Measurements from ENCODE around the gene UBXN4. TPM values are rescaled to one million over a fixed set of nuclear protein-coding genes. Genes with fewer than 3 reads are reported as not detected.

UBXN4 gene
- total and polyA plus RNA-seq, 2 donors (not counting 1 experiment from before 2014, with no cell fraction given): 41.7 to 113 TPM

GRCh38 chr2:135762022-135762421 lies 20.4 kb downstream of the UBXN4 start:
- TF ChIP-seq EZH2 (IDR thresholded peaks at IDR 0.05; ENCODE audit: borderline replicate concordance, insufficient read depth, low read depth, low read length, poor library complexity, severe bottlenecking) (no peak), CTCF (IDR thresholded peaks at IDR 0.05) (no peak)
- ChIA-PET CTCF (interaction anchor here (1.0 kb wide), 1 partner anchor 35 kb away, joined by 4 read pairs; no protein-coding TSS in a partner anchor), POLR2A (no interaction called here)
- no peaks in the 10 kb centered on the region for H3K27me3 ChIP-seq (replicated peaks in 1 of 4; ENCODE audit: control extremely low read depth in 1 of 4, control insufficient read depth in 3 of 4, insufficient read depth in 4 of 4, low read length in 3 of 4)
- H3K36me3 ChIP-seq (replicated peaks in 1 of 2; ENCODE audit: control extremely low read depth in 1 of 2, control insufficient read depth in 1 of 2, extremely low read depth in 1 of 2, insufficient read depth in 2 of 2, low read length in 1 of 2): peaks cover 2 to 69% of the 10 kb centered on the region in 2 experiments
- DNase-seq (no peak), ATAC-seq (ENCODE audit: low read depth) (no peak)
- no peak overlapping the region for H2AFZ ChIP-seq (ENCODE audit: insufficient read depth, low read depth, low read length, poor library complexity, severe bottlenecking)
- H3K4me3 ChIP-seq (ENCODE audit: control extremely low read depth in 1 of 5, extremely low read depth in 1 of 5, insufficient read depth in 1 of 5, low read depth in 2 of 5, low read length in 4 of 5): no peak overlapping the region
- no peaks in the 10 kb centered on the region for H4K20me1 ChIP-seq (ENCODE audit: control insufficient read depth, insufficient read depth, low read length, poor library complexity, severe bottlenecking)
- Mint-ChIP-seq H3K4me1 (no peaks in the 10 kb centered on the region), H3K27me3 (no peaks in the 10 kb centered on the region), H3K4me3 (no peak overlapping the region), H3K9me3 (ENCODE audit: insufficient read depth) (no peaks in the 10 kb centered on the region), H3K27ac (no peak overlapping the region)
- intact Hi-C loops (cut with micrococcal nuclease): no loop called here
- peaks cover under 1 to 6% (median 5%) of the 10 kb centered on the region in 3 donors for H3K9me3 ChIP-seq (ENCODE audit: control extremely low read depth in 1 of 3, control insufficient read depth in 2 of 3, insufficient read depth in 1 of 3, low read length in 2 of 3)
- H3K4me2 ChIP-seq (replicated peaks; ENCODE audit: low read depth, low read length, poor library complexity, severe bottlenecking): no peak overlapping the region
- no peak overlapping the region for H3K9ac ChIP-seq (ENCODE audit: low read length)
- H3K79me2 ChIP-seq (ENCODE audit: control insufficient read depth, insufficient read depth, low read length): peaks cover 17% of the 10 kb centered on the region
- no peak overlapping the region for H3K27ac ChIP-seq (ENCODE audit: low read length in 2 of 2)
- H3K4me1 ChIP-seq (ENCODE audit: control insufficient read depth in 2 of 2, insufficient read depth in 2 of 2, low read length in 2 of 2): no peaks in the 10 kb centered on the region

GRCh38 chr2:135762530-135762929 lies 20.9 kb downstream of the UBXN4 start:
- no peak for TF ChIP-seq EZH2 (IDR thresholded peaks at IDR 0.05; ENCODE audit: borderline replicate concordance, insufficient read depth, low read depth, low read length, poor library complexity, severe bottlenecking)
- TF ChIP-seq CTCF (IDR thresholded peaks at IDR 0.05): no peak
- no peaks in the 10 kb centered on the region for H3K4me1 Mint-ChIP-seq
- H4K20me1 ChIP-seq (ENCODE audit: control insufficient read depth, insufficient read depth, low read length, poor library complexity, severe bottlenecking): no peaks in the 10 kb centered on the region
- no peak overlapping the region for H3K4me2 ChIP-seq (replicated peaks; ENCODE audit: low read depth, low read length, poor library complexity, severe bottlenecking)
- CTCF ChIA-PET: interaction anchor here (1.0 kb wide), 1 partner anchor 35 kb away, joined by 4 read pairs; no protein-coding TSS in a partner anchor
- H3K4me3 Mint-ChIP-seq: no peak overlapping the region
- WGBS (ENCODE audit: insufficient coverage): no CpG with 5 or more reads among the region's 1 CpG
- no peak overlapping the region for H3K9ac ChIP-seq (ENCODE audit: low read length)
- intact Hi-C loops (cut with micrococcal nuclease): no loop called here
- peaks cover 5 to 68% of the 10 kb centered on the region in 2 experiments for H3K36me3 ChIP-seq (replicated peaks in 1 of 2; ENCODE audit: control extremely low read depth in 1 of 2, control insufficient read depth in 1 of 2, extremely low read depth in 1 of 2, insufficient read depth in 2 of 2, low read length in 1 of 2)
- H3K79me2 ChIP-seq (ENCODE audit: control insufficient read depth, insufficient read depth, low read length): peaks cover 20% of the 10 kb centered on the region
- ATAC-seq (ENCODE audit: low read depth): no peak
- no peaks in the 10 kb centered on the region for H3K27me3 Mint-ChIP-seq
- POLR2A ChIA-PET: no interaction called here
- no peak overlapping the region for H3K4me3 ChIP-seq (ENCODE audit: control extremely low read depth in 1 of 5, extremely low read depth in 1 of 5, insufficient read depth in 1 of 5, low read depth in 2 of 5, low read length in 4 of 5)
- no peak overlapping the region for H3K27ac Mint-ChIP-seq
- H3K4me1 ChIP-seq (ENCODE audit: control insufficient read depth in 2 of 2, insufficient read depth in 2 of 2, low read length in 2 of 2): no peaks in the 10 kb centered on the region
- no peaks in the 10 kb centered on the region for H3K27me3 ChIP-seq (replicated peaks in 1 of 4; ENCODE audit: control extremely low read depth in 1 of 4, control insufficient read depth in 3 of 4, insufficient read depth in 4 of 4, low read length in 3 of 4)
- peaks cover 0 to 4% (median 2%) of the 10 kb centered on the region in 3 donors for H3K9me3 ChIP-seq (ENCODE audit: control extremely low read depth in 1 of 3, control insufficient read depth in 2 of 3, insufficient read depth in 1 of 3, low read length in 2 of 3)
- no peaks in the 10 kb centered on the region for H3K9me3 Mint-ChIP-seq (ENCODE audit: insufficient read depth)
- no peak for DNase-seq
- no peak overlapping the region for H3K27ac ChIP-seq (ENCODE audit: low read length in 2 of 2)
- no peak overlapping the region for H2AFZ ChIP-seq (ENCODE audit: insufficient read depth, low read depth, low read length, poor library complexity, severe bottlenecking)
